ENCODE results near the gene TCL1A. TPM values are rescaled to one million over a fixed set of nuclear protein-coding genes. Genes with fewer than 3 reads are reported as not detected.
"Not testable (repeated sequence)": the region's sequence is repeated elsewhere in the genome, so short reads cannot be mapped to it uniquely, and the experiment has no call there.

Gene TCL1A
- total RNA-seq, 2 experiments from 2014 or later = not detected

DNA sequence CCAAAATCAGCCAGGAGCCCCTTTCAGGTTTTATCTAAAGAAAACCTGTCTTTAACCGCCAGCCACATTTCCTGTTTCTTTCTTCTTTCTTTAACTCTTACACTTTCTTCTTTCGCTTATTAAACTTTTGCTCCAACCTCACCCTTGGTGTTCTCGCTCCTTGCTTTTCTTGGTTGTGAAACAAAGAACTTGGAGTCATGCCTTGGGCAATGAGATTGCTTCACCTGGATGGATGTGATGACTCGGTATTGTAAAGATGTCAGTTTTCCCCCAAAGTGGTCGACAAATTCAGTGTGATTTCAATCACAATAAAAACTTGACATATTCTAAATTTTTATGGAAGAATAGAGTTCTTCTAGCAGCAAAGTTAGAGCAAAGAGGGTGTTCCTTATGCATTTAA, 16.2 kb upstream of the TCL1A start:
- Mint-ChIP-seq H3K4me3 (no peak overlapping the region), H3K27ac (no peak overlapping the region), H3K4me1 (ENCODE audit: low read depth) (peaks cover 2% of the 10 kb centered on the region), H3K36me3 (ENCODE audit: low read depth) (no peaks in the 10 kb centered on the region), H3K9me3 (ENCODE audit: insufficient read depth) (no peaks in the 10 kb centered on the region), H3K27me3 (ENCODE audit: low read depth) (peaks cover 12% of the 10 kb centered on the region)
- DNase-seq (no peak), ATAC-seq (no peak)
- POLR2A ChIA-PET = no interaction called here
- CTCF ChIA-PET = no interaction called here

DNA sequence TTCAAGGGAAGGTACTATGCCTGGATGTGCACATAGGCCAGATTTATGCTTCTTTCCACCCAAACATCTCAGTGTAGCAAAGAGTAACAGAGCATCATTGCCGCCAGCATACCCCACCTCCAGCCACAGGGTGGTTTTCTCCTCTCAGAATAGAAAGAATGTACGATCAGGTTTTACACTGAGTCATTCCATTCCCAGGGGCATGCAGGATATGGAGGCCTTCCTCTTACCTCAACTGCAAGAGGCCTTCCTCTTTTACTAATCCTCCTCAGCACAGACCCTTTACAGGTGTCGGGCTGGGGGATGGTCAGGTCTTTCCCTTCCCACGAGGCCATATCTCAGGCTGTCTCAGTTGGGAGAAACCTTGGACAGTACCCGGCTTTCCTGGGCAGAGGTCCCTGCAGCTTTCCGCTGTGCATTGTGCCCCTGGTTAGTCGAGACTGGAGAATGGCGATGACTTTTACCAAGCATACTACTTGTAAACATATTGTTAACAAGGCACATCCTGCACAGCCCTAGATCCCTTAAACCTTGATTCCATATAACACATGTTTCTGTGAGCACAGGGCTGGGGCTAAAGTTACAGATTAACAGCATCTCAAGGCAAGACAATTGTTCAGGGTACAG, 15.6 kb upstream of the TCL1A start:
- H3K9me3 Mint-ChIP-seq (ENCODE audit: insufficient read depth); ATAC-seq; H3K4me3 Mint-ChIP-seq; H3K4me1 Mint-ChIP-seq (ENCODE audit: low read depth); DNase-seq; POLR2A ChIA-PET; H3K36me3 Mint-ChIP-seq (ENCODE audit: low read depth); H3K27ac Mint-ChIP-seq; CTCF ChIA-PET: not testable (repeated sequence)
- H3K27me3 Mint-ChIP-seq (ENCODE audit: low read depth) = peaks cover 12% of the 10 kb centered on the region

DNA sequence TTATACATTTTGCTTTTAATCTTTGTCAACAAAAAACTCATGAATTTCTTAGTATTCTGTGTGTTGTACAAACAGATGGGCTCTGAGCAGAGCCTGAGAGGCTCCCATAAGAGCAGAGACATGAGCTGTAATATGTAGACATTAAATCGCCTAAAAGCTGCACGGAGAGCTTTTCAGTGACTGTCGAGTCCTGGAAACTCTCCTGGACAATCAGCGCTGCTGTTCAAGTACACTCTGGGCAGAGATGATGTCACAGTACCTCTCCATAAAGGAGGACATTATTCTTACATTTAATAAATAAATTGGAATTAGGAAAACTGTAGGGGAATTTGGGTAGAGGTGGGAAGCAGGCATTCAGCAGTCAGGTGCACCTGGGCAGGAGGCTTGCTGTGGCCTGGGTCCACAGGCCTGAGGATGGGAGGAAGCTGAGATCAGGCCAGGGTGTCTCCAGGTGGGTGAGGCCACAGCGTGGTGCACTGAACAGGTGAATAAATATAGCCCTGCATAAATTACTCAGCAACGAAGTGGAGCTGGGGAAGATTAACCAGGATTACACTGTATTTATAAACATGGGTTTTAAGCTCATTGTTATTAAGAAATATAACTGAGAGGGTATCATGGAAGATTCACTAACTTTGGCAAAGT, 13.3 kb upstream of the TCL1A start:
- H3K36me3 Mint-ChIP-seq (ENCODE audit: low read depth) = no peaks in the 10 kb centered on the region
- H3K27ac Mint-ChIP-seq = no peak overlapping the region
- ChIA-PET CTCF (no interaction called here), POLR2A (no interaction called here)
- no peak for ATAC-seq
- DNase-seq = no peak
- peaks cover 5% of the 10 kb centered on the region for H3K27me3 Mint-ChIP-seq (ENCODE audit: low read depth)
- H3K9me3 Mint-ChIP-seq (ENCODE audit: insufficient read depth) = no peaks in the 10 kb centered on the region
- H3K4me3 Mint-ChIP-seq = no peak overlapping the region
- H3K4me1 Mint-ChIP-seq (ENCODE audit: low read depth) = peaks cover 2% of the 10 kb centered on the region

DNA sequence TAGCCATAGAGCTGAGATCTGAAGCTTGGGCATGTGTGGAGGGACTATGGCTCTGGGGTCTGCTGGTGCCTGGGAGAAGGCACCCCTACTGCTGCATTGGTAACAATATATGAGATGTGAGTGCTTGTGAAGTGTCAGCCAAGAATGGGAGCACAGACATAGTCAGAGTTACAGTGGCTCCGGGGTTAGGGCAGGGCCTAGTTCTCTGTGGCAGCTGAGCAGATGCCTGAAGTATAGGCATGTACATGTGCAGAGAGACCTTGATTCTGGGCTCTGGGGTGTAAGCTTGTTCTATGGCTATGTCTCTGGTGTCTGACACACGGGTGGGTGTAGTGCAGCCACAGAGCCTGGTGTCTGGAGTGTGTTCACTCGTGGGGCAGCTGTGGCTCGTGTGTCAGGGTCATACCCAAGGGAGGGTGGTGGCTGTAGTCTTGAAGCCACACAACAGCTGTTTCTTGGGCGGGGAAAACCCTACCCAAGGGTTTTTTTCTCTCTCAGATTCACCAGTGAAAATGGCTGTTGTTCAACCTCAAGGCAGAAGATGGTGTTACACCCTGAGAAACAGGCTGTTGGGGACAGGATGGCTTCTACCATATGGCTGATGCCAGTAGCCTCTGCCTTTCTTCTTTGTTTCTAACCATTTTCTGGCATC, 11.9 kb upstream of the TCL1A start:
- POLR2A ChIA-PET = no interaction called here

DNA sequence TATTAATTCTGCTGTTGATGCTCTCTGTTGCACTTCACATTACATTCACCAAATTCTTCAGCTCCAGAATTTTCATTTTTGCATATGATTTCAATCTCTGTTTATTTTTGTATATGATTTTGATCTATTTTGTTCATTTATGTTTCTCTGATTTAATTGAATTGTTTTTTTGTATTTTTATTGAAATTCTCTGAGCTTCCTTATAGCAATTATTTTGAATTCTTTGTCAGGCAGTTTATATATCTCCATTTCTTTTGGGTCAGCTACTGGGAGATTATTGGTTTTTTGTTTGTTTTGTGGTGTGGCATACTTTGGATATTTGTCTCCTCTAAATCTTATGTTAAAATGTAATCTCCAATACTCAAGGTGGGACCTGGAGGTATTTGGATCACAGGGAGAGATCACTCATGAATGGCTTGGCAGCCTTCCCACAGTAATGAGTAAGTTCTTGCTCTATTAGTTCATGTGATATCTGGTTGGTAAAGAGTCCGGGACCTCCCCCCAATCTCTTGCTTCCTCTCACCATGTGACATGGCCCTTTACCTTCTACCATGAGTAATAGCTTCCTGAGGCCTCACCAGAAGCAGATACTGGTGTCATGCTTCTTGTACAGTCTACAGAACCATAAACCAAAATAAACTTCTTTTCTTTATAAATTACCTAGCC, 8.7 kb upstream of the TCL1A start:
- Mint-ChIP-seq H3K27ac (no peak overlapping the region), H3K36me3 (ENCODE audit: low read depth) (no peaks in the 10 kb centered on the region), H3K4me1 (ENCODE audit: low read depth) (no peaks in the 10 kb centered on the region), H3K27me3 (ENCODE audit: low read depth) (peaks cover 17% of the 10 kb centered on the region), H3K9me3 (ENCODE audit: insufficient read depth) (no peaks in the 10 kb centered on the region), H3K4me3 (no peak overlapping the region)
- POLR2A ChIA-PET = no interaction called here
- DNase-seq (no peak), ATAC-seq (no peak)
- CTCF ChIA-PET = no interaction called here

More for the DNA sequence above, 11.9 kb upstream of the TCL1A start:
- Mint-ChIP-seq H3K27ac (no peak overlapping the region), H3K27me3 (ENCODE audit: low read depth) (peaks cover 9% of the 10 kb centered on the region), H3K36me3 (ENCODE audit: low read depth) (no peaks in the 10 kb centered on the region), H3K9me3 (ENCODE audit: insufficient read depth) (no peaks in the 10 kb centered on the region), H3K4me1 (ENCODE audit: low read depth) (peaks cover 2% of the 10 kb centered on the region), H3K4me3 (no peak overlapping the region)
- CTCF ChIA-PET = no interaction called here
- ATAC-seq = no peak
- DNase-seq = no peak

DNA sequence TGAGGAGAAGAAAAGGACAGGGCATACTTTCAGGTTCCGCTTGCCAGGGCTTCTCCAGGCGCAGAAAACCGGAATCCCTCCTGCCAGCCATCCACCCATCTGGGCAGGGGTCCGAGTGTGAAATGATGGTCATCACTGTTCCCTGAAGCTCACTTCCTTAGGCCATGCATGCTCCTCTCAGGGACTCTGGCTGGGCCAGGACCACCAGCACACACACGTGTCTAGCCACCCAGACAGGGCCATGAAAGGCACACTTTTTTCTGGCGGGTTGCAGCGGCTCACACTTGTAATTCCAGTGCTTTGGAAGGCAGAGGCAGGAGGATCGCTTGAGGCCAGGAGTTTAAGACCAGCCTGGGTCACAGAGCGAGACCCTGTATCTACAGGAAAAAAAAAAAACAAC, 1.5 kb downstream of the TCL1A start:
- ATAC-seq = no peak
- POLR2A ChIA-PET = no interaction called here

DNA sequence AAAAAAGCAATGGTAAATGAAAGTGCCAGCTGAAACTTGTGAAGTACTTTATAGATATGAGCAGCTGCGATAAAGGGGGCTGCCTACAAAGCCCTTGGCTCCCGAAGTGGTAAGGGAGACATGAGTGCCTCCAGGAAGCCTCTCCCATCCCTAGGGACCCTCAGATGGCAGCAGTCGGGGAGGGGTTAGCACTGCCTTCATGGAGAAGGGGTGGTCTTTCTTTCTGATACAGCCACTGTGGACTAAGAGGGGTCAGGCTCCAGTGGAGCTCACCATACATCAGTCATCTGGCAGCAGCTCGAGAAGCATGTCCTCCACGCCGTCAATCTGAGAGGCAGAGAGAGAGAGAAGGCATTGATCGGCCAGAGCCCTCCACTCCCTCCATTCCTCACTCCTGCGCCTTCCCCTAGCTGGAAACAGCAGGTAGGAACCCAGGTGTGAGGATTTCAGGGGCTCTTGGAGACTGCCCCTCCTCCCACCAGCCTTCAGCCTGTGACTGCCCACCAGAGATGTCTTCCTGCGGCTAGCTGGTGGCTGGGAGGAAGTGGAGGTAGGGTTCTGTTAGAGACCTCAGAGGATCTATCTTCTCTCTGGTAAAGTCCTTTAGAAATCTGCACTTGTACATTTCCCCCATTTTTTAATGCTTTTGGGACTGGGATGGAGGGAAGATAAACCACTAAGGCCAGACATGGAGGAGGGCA, 2.3 kb downstream of the TCL1A start:
- POLR2A ChIA-PET = no interaction called here
- no peak for DNase-seq
- Mint-ChIP-seq H3K4me3 (no peak overlapping the region), H3K27ac (no peak overlapping the region), H3K36me3 (ENCODE audit: low read depth) (no peaks in the 10 kb centered on the region), H3K27me3 (ENCODE audit: low read depth) (peaks cover 10% of the 10 kb centered on the region), H3K4me1 (ENCODE audit: low read depth) (no peaks in the 10 kb centered on the region), H3K9me3 (ENCODE audit: insufficient read depth) (no peaks in the 10 kb centered on the region)
- CTCF ChIA-PET = no interaction called here
- no peak for ATAC-seq

More for the DNA sequence above, 1.5 kb downstream of the TCL1A start:
- H3K9me3 Mint-ChIP-seq (ENCODE audit: insufficient read depth) = no peaks in the 10 kb centered on the region
- DNase-seq = no peak
- CTCF ChIA-PET = no interaction called here
- no peaks in the 10 kb centered on the region for H3K4me1 Mint-ChIP-seq (ENCODE audit: low read depth)
- H3K27me3 Mint-ChIP-seq (ENCODE audit: low read depth) = peaks cover 10% of the 10 kb centered on the region
- no peak overlapping the region for H3K27ac Mint-ChIP-seq
- H3K36me3 Mint-ChIP-seq (ENCODE audit: low read depth) = no peaks in the 10 kb centered on the region
- H3K4me3 Mint-ChIP-seq = no peak overlapping the region

DNA sequence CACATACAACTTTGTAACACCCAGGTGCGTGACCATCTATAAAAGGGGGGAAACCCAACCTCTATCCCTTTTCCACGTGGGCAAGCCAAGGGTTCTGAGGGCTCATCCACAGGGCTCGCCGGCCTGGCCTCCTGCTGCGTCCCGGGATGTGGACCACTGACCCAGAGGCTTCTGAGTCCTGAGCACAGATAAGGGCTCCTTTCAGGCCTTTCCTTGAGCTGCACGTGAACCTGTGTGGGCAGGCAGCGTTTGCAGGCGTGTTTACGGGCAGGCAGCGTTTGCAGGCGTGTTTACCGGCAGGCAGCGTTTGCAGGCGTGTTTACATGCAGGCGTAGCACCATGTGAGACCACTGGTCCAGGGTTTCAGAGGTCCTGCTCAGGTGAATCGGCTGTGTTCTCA, 3.8 kb downstream of the TCL1A start:
- CTCF ChIA-PET = no interaction called here
- POLR2A ChIA-PET = no interaction called here
- DNase-seq (no peak), ATAC-seq (no peak)
- no peak overlapping the region for H3K27ac Mint-ChIP-seq
- H3K27me3 Mint-ChIP-seq (ENCODE audit: low read depth) = peaks cover 11% of the 10 kb centered on the region
- H3K36me3 Mint-ChIP-seq (ENCODE audit: low read depth) = no peaks in the 10 kb centered on the region
- H3K4me1 Mint-ChIP-seq (ENCODE audit: low read depth) = no peaks in the 10 kb centered on the region
- no peaks in the 10 kb centered on the region for H3K9me3 Mint-ChIP-seq (ENCODE audit: insufficient read depth)
- no peak overlapping the region for H3K4me3 Mint-ChIP-seq

DNA sequence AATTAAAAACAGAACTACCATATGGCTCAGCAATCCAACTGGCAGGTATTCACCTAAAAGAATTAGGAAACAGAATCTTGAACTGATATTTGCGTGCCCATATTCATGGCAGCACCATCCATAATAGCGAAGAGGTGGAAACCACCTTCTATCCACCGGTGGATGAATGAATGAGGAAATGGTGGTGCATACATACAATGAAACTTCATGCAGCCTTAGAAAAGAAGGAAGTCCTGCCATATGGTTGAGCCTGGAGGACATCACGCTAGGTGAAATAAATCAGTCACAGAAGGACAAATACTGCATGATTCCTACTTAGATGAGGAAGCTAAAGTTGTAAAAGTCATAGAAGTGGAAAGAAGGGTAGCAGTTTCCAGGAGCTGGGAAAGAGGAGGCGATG, 6.6 kb downstream of the TCL1A start:
- no peaks in the 10 kb centered on the region for H3K9me3 Mint-ChIP-seq (ENCODE audit: insufficient read depth)
- CTCF ChIA-PET = no interaction called here

DNA sequence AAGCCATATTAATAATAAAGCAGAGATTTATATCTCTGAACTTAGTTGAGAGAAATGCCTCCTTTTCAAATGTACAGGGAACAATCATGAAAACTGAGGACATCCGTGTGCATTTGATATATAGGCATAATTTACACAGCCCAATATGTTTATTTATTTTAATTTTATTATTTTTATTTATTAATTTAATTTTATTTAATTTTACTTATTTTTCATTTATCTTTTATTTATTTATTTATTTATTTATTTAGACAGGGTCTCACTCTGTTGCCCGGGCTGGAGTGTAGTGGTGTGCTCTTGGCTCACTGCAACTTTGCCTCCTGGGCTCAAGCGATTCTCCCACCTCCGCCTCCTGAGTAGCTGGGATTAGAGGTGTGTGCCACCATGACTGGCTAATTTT, 8.4 kb downstream of the TCL1A start:
- DNase-seq (no peak), ATAC-seq (no peak)
- H3K36me3 Mint-ChIP-seq (ENCODE audit: low read depth) = no peaks in the 10 kb centered on the region
- POLR2A ChIA-PET = no interaction called here
- H3K4me3 Mint-ChIP-seq = no peak overlapping the region
- no peaks in the 10 kb centered on the region for H3K9me3 Mint-ChIP-seq (ENCODE audit: insufficient read depth)
- no peak overlapping the region for H3K27ac Mint-ChIP-seq
- peaks cover 20% of the 10 kb centered on the region for H3K27me3 Mint-ChIP-seq (ENCODE audit: low read depth)
- CTCF ChIA-PET = no interaction called here
- H3K4me1 Mint-ChIP-seq (ENCODE audit: low read depth) = no peaks in the 10 kb centered on the region

More for the DNA sequence above, 6.6 kb downstream of the TCL1A start:
- Mint-ChIP-seq H3K27me3 (ENCODE audit: low read depth) (peaks cover 15% of the 10 kb centered on the region), H3K36me3 (ENCODE audit: low read depth) (no peaks in the 10 kb centered on the region), H3K4me3 (no peak overlapping the region), H3K27ac (no peak overlapping the region), H3K4me1 (ENCODE audit: low read depth) (no peaks in the 10 kb centered on the region)
- ATAC-seq (no peak), DNase-seq (no peak)
- POLR2A ChIA-PET = no interaction called here

DNA sequence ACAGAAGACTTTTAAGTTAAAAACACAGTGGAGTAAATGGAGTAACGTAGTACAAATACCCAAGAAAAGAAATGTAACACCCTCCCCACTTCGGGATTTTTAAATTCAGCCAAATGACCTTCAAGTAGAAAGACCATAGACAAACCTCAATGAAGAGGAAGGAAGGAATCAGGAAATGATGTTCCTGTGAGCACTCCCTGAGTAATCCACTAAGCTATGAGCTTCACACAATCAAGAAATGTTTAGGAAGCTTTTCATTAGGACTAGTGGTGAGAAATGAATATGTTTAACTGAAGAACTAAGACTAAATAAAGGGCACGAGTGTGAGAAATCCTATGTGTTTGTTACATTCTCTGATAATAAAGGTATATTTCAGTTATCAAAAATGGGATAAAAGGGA, 10.1 kb downstream of the TCL1A start:
- no peaks in the 10 kb centered on the region for H3K4me1 Mint-ChIP-seq (ENCODE audit: low read depth)
- ATAC-seq (no peak), DNase-seq (no peak)
- no peak overlapping the region for H3K27ac Mint-ChIP-seq
- H3K4me3 Mint-ChIP-seq = no peak overlapping the region
- no peaks in the 10 kb centered on the region for H3K36me3 Mint-ChIP-seq (ENCODE audit: low read depth)
- peaks cover 25% of the 10 kb centered on the region for H3K27me3 Mint-ChIP-seq (ENCODE audit: low read depth)
- CTCF ChIA-PET = no interaction called here
- no peaks in the 10 kb centered on the region for H3K9me3 Mint-ChIP-seq (ENCODE audit: insufficient read depth)
- POLR2A ChIA-PET = no interaction called here

DNA sequence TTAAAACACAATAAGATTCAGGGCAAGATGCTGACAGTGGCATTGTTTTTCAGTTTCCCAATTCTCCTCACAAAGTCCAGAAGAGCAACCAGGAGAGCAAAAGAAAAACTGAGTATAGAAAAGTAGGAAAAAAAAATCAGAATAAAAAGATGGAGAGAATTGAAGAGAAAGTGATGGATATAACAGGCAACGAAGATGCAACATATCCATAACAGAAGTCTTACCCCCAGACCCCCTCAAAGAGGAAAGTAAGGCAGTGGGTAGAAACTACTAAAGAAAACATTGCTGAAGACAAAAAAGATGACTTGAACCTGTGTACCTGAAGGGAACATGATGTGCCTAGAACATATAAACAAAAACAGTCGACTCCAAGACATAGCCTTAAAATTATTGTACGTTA, 10.6 kb downstream of the TCL1A start:
- Mint-ChIP-seq H3K4me1 (ENCODE audit: low read depth) (no peaks in the 10 kb centered on the region), H3K4me3 (no peak overlapping the region), H3K36me3 (ENCODE audit: low read depth) (no peaks in the 10 kb centered on the region), H3K9me3 (ENCODE audit: insufficient read depth) (no peaks in the 10 kb centered on the region), H3K27me3 (ENCODE audit: low read depth) (peaks cover 25% of the 10 kb centered on the region), H3K27ac (no peak overlapping the region)
- DNase-seq (no peak), ATAC-seq (no peak)
- CTCF ChIA-PET = no interaction called here
- POLR2A ChIA-PET = no interaction called here

Data from activated CD8-positive, alpha-beta T cell treated with anti-CD3 and anti-CD28 coated beads, Interleukin-2, amount 10 ng/mL, durations not matched to agents 7 days and 5 days (primary cell).